ENCODE results near the gene SNCAIP. TPM values are rescaled to one million over a fixed set of nuclear protein-coding genes. Genes with fewer than 3 reads are reported as not detected.

Gene SNCAIP
- polyA plus RNA-seq (ENCODE audit: insufficient read length) = 8.8 TPM

- no peak for DNase-seq (ENCODE audit: low read depth)
Observed at GRCh38 chr5:122311961-122312590, at the start of gene SNCAIP. Gene SNCAIP (plus strand): TSS chr5:122312237. CDS start chr5:122391135, 78,898 bp downstream.

DNA sequence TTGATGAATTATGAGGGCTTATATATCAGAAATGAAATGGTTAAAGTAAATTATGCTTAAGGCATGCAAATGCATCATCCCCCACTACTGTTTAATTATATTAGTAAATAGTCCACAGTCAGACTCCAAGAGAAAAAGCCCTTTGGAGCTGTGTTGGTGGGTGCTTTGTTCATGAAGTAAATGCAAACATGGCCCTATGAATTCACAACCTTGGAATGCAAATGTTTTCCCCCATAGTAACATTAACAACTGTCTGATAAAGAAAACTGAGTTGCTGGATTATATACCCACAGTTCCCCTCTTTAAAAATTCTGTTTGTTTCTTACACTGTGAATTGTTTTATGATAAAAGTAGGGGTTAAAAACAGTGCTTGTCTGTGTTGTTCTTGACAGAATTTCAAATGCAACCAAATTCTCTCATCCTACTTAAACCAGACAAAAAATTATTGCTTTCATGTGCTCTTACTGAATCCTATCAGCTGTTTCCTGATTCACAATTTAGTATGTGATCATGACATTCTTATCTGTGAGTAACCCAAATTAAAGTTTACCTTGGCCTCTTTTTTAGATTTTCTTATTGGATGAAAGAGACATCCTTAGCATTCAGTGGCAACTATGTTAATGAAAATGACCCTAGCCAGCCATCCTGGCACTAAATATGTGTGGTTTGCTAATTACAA is 48.5 kb upstream of the SNCAIP start:
- DNase-seq (ENCODE audit: low read depth) = no peak

DNA sequence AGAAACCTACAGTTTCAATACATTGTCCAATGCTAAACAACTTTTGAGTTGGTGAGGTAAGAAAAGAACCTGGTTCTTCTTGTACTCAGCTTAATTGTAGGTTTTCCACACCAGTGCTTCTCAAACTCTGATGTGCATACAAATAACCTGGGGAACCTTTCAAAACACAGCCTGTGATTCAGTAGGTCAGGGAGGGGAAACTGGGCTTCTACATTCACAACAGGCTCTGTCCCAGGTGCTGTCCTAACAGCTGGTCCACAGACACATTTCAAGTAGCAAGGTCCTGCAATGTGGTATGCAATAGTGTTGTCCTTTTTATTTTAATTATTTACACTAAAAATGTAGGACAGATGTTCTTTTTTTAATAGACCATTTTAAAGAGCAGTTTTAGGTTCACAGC is 47.4 kb upstream of the SNCAIP start:
- no peak for DNase-seq (ENCODE audit: low read depth)

DNA sequence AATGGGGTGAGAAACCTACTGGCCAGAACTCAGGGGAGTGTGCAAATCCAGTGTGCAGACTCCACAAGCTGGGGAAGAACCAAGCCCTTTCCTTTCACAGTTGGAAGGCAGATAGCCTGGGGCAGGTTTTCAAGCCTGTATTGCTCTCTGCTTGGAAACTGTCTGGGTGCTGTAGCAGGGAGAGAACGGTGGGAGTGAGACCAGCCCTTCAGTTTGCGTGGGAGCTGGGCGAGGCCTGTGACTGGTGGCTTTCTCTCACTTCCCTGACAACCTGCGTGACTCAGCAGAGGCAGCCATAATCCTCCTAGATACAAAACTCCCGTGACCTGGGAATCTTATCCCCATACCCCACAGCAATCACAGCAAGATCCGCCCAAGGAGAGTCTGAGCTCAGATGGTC is 44.9 kb upstream of the SNCAIP start:
- no peak for DNase-seq (ENCODE audit: low read depth)

DNA sequence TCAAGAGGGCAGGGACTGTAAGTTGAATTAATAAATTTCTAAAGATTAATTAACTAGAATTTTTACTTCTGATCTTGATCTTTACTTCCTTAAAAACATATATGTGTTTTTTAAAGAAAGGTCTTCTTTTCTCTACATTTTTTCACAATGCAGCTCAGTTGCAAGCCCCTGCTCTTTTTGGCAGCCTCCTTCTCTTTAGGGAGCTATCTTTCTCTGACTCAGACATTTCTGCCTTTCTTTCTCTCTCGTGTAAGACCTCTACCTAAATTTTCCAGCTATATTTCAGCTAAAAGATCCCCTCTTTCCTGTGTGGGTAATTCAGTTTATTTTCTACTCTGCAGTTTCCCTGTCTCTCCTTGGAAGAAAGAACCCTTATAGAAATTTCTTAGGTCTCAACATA is 38.3 kb upstream of the SNCAIP start:
- DNase-seq (ENCODE audit: low read depth) = no peak

- DNase-seq (ENCODE audit: low read depth) = no peak
Observed at GRCh38 chr5:122283592-122283991, 28.4 kb upstream of the SNCAIP start.

- no peak for DNase-seq (ENCODE audit: low read depth)
Observed at GRCh38 chr5:122286541-122286940, 25.5 kb upstream of the SNCAIP start.

GRCh38 chr5:122287101-122287500 is 24.9 kb upstream of the SNCAIP start:
- no peak for DNase-seq (ENCODE audit: low read depth)

DNA sequence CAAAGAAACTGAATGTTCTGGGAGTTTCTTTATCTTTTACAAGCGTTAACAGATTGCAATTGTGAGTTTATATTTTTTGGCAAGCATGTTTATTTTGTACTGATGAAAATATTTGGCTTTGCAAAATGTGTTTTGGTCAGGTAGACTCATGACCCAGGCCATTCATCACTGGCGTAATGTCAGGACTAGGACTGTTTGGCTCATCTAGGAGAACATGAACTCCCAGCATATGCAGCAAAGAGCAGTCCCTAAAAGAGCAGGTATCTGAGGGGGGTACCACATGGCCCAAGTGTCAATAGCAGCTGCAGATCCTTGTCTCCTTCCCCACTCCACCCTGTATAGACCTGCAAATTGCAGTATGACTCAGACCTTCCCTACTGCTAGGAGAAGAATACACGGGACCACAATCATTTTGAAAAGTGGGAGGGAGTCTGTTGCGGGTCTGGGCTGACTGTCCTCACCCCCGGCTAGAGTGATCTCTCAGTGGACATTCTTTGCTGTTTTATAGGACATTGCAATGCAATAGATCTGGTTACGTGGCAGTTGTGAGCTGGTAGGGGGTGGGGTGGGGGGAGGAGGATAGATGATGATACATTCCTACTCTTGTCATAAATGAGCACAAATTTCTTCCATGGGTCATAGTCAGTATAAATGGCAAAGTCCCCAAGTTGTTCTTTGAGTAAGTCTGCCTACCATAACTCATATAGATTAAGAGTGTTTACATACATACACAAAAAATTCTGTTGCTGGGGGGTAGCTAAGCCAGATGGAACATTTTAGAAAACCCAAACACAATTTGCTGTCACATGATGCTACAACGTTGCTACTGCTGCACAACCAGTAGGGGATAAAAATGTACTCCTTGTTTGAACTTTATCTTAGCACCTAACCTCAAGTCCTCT is 20.8 kb upstream of the SNCAIP start:
- no peak for DNase-seq (ENCODE audit: low read depth)

DNA sequence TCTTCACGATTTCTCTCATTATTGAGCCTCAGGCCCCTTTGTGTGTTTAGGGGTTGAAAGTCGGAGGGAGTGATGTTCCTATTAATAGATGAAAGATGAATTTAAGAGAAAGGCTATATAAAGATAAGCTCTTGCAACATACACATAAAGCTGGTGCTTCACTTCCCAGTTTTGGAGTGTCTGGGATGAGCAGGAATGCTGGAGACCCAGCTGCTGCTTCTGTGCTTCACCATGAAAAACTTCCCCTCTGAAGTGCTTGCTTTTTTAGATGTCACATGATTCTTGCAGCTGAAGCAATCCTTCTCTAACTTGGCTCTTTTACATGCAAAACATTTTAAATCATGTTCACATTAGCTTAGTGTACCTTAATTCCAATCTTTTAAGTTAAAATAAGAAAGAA is 19.7 kb upstream of the SNCAIP start:
- no peak for DNase-seq (ENCODE audit: low read depth)

DNA sequence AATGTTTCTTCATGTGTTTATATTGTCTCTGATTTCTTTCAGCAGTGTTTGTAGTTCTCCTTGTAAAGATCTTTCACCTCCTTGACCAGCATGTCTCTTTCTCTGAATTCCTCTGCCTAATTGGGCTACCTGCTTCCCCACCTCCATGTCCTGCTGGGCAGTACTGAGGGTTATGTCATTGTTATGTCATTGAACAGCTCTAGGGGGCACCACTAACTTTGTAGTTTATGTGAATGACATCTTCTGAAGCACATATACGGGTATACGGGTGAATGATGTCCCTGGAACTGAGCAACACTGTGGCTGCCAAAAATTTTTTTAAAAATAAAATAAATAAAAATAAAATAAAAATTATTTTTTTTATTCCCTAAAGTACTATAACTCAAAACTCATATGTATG is 16.9 kb upstream of the SNCAIP start:
- no peak for DNase-seq (ENCODE audit: low read depth)

GRCh38 chr5:122296871-122297270 is 15.2 kb upstream of the SNCAIP start:
- no peak for DNase-seq (ENCODE audit: low read depth)

GRCh38 chr5:122297587-122298298 is 14.3 kb upstream of the SNCAIP start:
- DNase-seq (ENCODE audit: low read depth) = no peak

- no peak for DNase-seq (ENCODE audit: low read depth)
Observed at GRCh38 chr5:122300374-122300773, 11.7 kb upstream of the SNCAIP start.

DNA sequence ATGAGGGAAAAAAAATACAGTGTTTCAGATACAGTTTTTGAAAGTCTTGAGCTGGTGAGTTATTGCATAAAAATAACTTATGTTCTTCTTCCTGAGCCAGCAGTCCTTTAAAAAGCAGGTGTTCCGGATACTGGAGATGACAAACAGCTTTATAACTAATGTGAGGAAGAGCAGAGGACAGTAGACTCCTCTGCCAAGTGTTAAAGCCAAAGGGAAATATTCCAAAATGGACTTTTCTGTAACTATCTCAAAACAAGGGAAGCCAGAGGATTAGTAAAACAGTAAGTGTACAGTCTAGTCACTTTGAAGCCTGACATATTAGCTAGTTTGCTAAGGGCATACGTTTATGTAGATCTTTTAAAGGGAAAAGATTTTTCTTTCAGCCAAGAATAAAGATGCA is 11.0 kb upstream of the SNCAIP start:
- DNase-seq (ENCODE audit: low read depth) = no peak

- no peak for DNase-seq (ENCODE audit: low read depth)
Observed at GRCh38 chr5:122304471-122305215, 7.4 kb upstream of the SNCAIP start.

- no peak for DNase-seq (ENCODE audit: low read depth)
Observed at GRCh38 chr5:122306461-122306860, 5.6 kb upstream of the SNCAIP start.

DNA sequence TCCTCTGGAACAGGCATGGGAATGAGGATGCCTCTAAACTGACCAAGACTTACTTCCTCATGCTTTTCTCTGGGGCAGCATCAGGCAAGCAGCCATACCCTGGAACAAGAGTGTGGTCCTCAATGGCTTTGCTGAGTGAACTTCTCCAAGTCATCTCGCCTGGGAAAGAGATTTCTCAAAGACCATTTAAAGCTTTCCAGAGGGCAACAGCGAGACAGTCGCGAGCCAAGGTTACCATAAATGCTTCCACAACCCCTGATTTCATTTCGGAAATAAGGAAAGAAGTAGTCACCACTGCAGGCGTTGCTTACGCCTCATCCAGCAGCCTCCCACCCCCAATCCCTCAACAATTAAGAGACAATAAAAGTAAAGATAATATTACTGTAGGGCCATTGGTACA is 1.1 kb upstream of the SNCAIP start:
- DNase-seq (ENCODE audit: low read depth) = no peak

GRCh38 chr5:122311497-122311960 is 508 bp upstream of the SNCAIP start:
- no peak for DNase-seq (ENCODE audit: low read depth)

DNA sequence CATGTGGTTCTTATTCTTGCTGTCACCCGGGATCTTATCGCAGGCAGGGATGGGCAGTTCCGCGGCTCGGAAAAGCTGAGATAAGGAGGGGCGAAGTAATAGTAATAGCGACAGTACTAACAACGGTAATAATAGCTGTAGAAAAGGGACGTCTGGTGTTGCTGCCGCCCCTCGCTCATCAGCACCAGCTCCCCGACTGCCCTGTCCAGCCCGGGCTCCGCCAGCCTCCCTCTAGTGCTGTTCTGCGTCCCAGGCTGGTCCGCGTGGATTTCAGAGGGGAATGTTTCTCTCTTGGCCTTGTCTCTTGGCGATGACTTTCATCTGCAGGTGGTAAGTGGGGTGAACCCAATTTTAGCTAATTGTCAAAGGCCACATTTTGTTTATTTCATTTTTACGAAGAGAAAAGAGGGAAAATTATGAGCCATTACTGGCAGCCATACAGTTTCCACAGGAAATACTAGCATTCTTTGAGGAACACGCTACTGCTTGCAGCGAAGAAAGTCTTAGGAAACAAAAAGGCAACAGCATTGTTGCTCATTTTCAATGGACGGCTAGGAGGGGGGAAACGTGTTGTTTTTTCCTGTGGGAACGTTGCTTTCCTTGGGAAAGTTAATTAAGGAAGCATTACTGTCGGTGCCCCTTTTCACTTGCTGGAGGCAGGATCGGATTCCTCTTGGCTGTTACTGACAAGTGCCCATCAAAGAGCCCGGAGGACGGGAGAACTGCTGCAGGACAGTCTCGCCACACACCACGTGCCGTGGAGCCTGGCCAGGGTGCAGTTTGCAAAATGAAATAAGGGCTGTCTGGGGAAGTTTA is 762 bp downstream of the SNCAIP start:
- DNase-seq (ENCODE audit: low read depth) = no peak
